ENCODE data around the gene RSPH1. TPM values are rescaled to one million over a fixed set of nuclear protein-coding genes. Genes with fewer than 3 reads are reported as not detected.

Gene RSPH1
- total RNA-seq, 1 experiment from 2014 or later: 1.5 TPM

- POLR2A ChIA-PET: no interaction called here
- Histone ChIP-seq H3K4me3 (replicated peaks in 1 of 2; ENCODE audit: low read depth in 1 of 2, low read length in 2 of 2) (no peak overlapping the region), H3K4me2 (ENCODE audit: low read length) (no peak overlapping the region), H3K27ac (ENCODE audit: low read depth, low read length) (no peak overlapping the region), H3K9me2 (ENCODE audit: insufficient read depth) (no peaks in the 10 kb centered on the region), H3K4me1 (ENCODE audit: control insufficient read depth in 1 of 2, insufficient read depth in 2 of 2, low read length in 2 of 2) (peaks cover 0 to 5% of the 10 kb centered on the region in 2 experiments; a peak in 1 of 4 replicates), H3K79me2 (ENCODE audit: insufficient read depth, low read length) (no peaks in the 10 kb centered on the region), H3K9me3 (ENCODE audit: control insufficient read depth in 1 of 2, insufficient read depth in 1 of 2, low read depth in 1 of 2, low read length in 2 of 2) (no peaks in the 10 kb centered on the region), H4K20me1 (ENCODE audit: insufficient read depth) (no peaks in the 10 kb centered on the region), H3K27me3 (ENCODE audit: insufficient read depth, low read length) (no peaks in the 10 kb centered on the region), H3K36me3 (ENCODE audit: control insufficient read depth in 1 of 2, insufficient read depth in 2 of 2, low read length in 2 of 2) (no peaks in the 10 kb centered on the region), H3K9ac (ENCODE audit: low read length) (no peak overlapping the region), H2AFZ (ENCODE audit: low read depth, low read length, poor library complexity, severe bottlenecking) (no peak overlapping the region)
- no TSS peak for BruUV-seq (replicated peaks)
- TF ChIP-seq RAD21 (IDR thresholded peaks at IDR 0.05; ENCODE audit: low read depth) (no peak), FOSL1 (IDR thresholded peaks at IDR 0.05; ENCODE audit: low read depth) (no peak), SRF (IDR thresholded peaks at IDR 0.05; ENCODE audit: low read depth) (no peak), YY1 (IDR thresholded peaks at IDR 0.05; ENCODE audit: extremely low read depth, insufficient replicate concordance, low read depth, low read length) (no peak), POLR2AphosphoS5 (IDR thresholded peaks at IDR 0.05; ENCODE audit: low read depth, low read length) (no peak)
- DNase-seq (ENCODE audit: low read depth, low spot score) (no peak), ATAC-seq (no peak)
- CTCF ChIA-PET: no interaction called here
- RAD21 ChIA-PET (ENCODE audit: low non-redundant PET in 1 of 2, low total read pairs in 2 of 2, uncharacterized antibody in 2 of 2, unreplicated experiment in 2 of 2): no interaction called here
- intact Hi-C loops (cut with micrococcal nuclease): no loop called here
Observed at GRCh38 chr21:42484966-42485365, 11.1 kb downstream of the RSPH1 start.

DNA sequence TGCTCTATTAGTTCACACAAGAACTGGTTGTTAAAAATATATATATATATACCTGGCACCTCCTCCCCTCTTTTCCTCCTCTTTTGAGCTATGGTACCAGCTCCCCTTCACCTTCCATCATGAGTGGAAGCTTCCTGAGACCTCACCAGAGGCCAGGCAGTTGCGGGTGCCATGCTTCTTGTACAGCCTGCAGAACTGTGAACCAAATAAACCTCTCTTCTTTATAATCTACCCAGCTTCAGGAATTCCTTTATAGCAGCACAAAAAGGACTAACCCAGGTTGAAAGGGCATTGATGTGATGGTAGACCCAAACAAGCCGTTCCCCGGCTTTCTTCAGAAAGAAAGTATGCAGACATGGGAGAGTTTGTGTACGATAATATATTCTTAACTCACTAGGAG is 14.9 kb downstream of the RSPH1 start:
- BruUV-seq (replicated peaks): no TSS peak
- H3K4me1 ChIP-seq (ENCODE audit: control insufficient read depth in 1 of 2, insufficient read depth in 2 of 2, low read length in 2 of 2): peaks cover 0 to 5% of the 10 kb centered on the region in 2 experiments; a peak in 1 of 4 replicates
- H3K27ac ChIP-seq (ENCODE audit: low read depth, low read length): no peak overlapping the region
- DNase-seq (ENCODE audit: low read depth, low spot score): no peak
- H3K4me3 ChIP-seq (replicated peaks in 1 of 2; ENCODE audit: low read depth in 1 of 2, low read length in 2 of 2): no peak overlapping the region
- no peak for TF ChIP-seq EZH2 (IDR thresholded peaks at IDR 0.05)
- no peak for TF ChIP-seq TCF7L2 (IDR thresholded peaks at IDR 0.05; ENCODE audit: borderline replicate concordance, extremely low read depth, insufficient read depth, insufficient read length)
- no peak for TF ChIP-seq JUND (IDR thresholded peaks at IDR 0.05)
- TF ChIP-seq RAD21 (IDR thresholded peaks at IDR 0.05; ENCODE audit: low read depth): no peak
- no peak for TF ChIP-seq EZH2phosphoT487 (IDR thresholded peaks at IDR 0.05; ENCODE audit: borderline replicate concordance)
- TF ChIP-seq REST (IDR thresholded peaks at IDR 0.05; ENCODE audit: low read depth): no peak
- TF ChIP-seq ELF1 (IDR thresholded peaks at IDR 0.05; ENCODE audit: borderline replicate concordance, low read depth): no peak
- TF ChIP-seq, protein P1, sequence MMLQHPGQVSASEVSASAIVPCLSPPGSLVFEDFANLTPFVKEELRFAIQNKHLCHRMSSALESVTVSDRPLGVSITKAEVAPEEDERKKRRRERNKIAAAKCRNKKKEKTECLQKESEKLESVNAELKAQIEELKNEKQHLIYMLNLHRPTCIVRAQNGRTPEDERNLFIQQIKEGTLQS (IDR thresholded peaks at IDR 0.05): no peak
- TF ChIP-seq, protein P2, sequence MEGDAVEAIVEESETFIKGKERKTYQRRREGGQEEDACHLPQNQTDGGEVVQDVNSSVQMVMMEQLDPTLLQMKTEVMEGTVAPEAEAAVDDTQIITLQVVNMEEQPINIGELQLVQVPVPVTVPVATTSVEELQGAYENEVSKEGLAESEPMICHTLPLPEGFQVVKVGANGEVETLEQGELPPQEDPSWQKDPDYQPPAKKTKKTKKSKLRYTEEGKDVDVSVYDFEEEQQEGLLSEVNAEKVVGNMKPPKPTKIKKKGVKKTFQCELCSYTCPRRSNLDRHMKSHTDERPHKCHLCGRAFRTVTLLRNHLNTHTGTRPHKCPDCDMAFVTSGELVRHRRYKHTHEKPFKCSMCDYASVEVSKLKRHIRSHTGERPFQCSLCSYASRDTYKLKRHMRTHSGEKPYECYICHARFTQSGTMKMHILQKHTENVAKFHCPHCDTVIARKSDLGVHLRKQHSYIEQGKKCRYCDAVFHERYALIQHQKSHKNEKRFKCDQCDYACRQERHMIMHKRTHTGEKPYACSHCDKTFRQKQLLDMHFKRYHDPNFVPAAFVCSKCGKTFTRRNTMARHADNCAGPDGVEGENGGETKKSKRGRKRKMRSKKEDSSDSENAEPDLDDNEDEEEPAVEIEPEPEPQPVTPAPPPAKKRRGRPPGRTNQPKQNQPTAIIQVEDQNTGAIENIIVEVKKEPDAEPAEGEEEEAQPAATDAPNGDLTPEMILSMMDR (IDR thresholded peaks at IDR 0.05 in 2 of 3, conservative IDR thresholded peaks at IDR 0.05 in 1 of 3; ENCODE audit: borderline replicate concordance in 1 of 3, insufficient read depth in 1 of 3, low read depth in 2 of 3, low read length in 2 of 3): no peak
- TF ChIP-seq ZFX (IDR thresholded peaks at IDR 0.05): no peak
- no peak for TF ChIP-seq SIN3A (IDR thresholded peaks at IDR 0.05; ENCODE audit: low read depth)
- no peak for TF ChIP-seq CBX3 (IDR thresholded peaks at IDR 0.05; ENCODE audit: low read depth)
- ATAC-seq: no peak
- ChIA-PET POLR2A (no interaction called here), RAD21 (ENCODE audit: low non-redundant PET in 1 of 2, low total read pairs in 2 of 2, uncharacterized antibody in 2 of 2, unreplicated experiment in 2 of 2) (no interaction called here), CTCF (interaction anchor here (1.2 kb wide), 1 partner anchor 14 kb away, joined by 3 read pairs; no protein-coding TSS in a partner anchor)
- H4K20me1 ChIP-seq (ENCODE audit: insufficient read depth): no peaks in the 10 kb centered on the region
- H3K36me3 ChIP-seq (ENCODE audit: control insufficient read depth in 1 of 2, insufficient read depth in 2 of 2, low read length in 2 of 2): no peaks in the 10 kb centered on the region
- H3K27me3 ChIP-seq (ENCODE audit: insufficient read depth, low read length): no peaks in the 10 kb centered on the region
- no peaks in the 10 kb centered on the region for H3K9me2 ChIP-seq (ENCODE audit: insufficient read depth)
- intact Hi-C loops (cut with micrococcal nuclease): no loop called here
- H3K4me2 ChIP-seq (ENCODE audit: low read length): no peak overlapping the region
- no peaks in the 10 kb centered on the region for H3K79me2 ChIP-seq (ENCODE audit: insufficient read depth, low read length)
- no peak overlapping the region for H2AFZ ChIP-seq (ENCODE audit: low read depth, low read length, poor library complexity, severe bottlenecking)
- no peaks in the 10 kb centered on the region for H3K9me3 ChIP-seq (ENCODE audit: control insufficient read depth in 1 of 2, insufficient read depth in 1 of 2, low read depth in 1 of 2, low read length in 2 of 2)
- H3K9ac ChIP-seq (ENCODE audit: low read length): no peak overlapping the region
